DMS114 treated with DMSO at 0.1 percent for 48 hours (cell line): ENCODE results near the gene ACTN3.
"Not testable (repeated sequence)": the region's sequence is repeated elsewhere in the genome, so short reads cannot be mapped to it uniquely, and the experiment has no call there.

ENCODE experiments used
- DNase-seq: peaks from one replicate; lab custom pipeline; 2025; ENCODE audit not compliant: unreplicated experiment; lab: John Stamatoyannopoulos, UW

ACTN3 gene

GRCh38 chr11:66544952-66545351, 1.8 kb upstream of the ACTN3 start:
- DNase-seq = not testable (repeated sequence)

- DNase-seq = peak; percentile 94
These were observed 869 bp upstream of the ACTN3 start, which contains the start of gene ZDHHC24 for GRCh38 chr11:66545701-66546367. Gene ZDHHC24, minus strand, starts transcription at chr11:66546048. Its CDS starts 45 bp downstream, at chr11:66546003.

DNA sequence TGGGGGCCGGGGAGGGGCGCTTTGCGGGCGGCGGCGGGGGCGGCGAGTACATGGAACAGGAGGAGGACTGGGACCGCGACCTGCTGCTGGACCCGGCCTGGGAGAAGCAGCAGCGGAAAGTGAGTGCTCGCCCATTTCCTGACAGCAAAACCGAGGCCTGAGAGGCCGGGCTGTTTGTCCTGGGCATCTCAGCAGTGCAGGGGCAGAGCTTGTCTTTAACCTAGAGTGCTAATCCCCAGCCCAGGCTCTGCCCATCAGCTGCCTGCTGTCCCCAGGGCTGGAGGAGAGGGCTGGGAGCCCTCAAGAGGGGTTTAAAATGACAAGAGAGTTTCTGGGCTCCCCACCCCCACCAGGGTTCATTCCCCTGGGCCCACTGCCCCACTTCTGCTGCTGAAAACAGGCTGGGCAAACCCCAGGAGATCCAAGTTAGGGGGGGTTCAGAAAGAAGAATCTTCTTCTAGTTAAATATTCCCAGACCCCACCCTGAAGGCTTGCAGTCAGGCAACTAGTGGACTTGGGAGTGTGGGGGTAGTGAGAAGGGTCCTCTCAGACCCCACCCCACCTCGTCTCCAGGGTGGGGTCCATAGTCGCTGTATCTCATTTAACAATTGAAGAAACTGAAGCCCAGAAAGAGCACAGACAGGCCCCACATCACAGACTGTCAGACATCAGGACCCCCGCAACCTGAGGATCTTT, 411 bp downstream of the ACTN3 start:
- no peak for DNase-seq

- DNase-seq = no peak
These were observed 933 bp downstream of the ACTN3 start for GRCh38 chr11:66547662-66548009.

DNA sequence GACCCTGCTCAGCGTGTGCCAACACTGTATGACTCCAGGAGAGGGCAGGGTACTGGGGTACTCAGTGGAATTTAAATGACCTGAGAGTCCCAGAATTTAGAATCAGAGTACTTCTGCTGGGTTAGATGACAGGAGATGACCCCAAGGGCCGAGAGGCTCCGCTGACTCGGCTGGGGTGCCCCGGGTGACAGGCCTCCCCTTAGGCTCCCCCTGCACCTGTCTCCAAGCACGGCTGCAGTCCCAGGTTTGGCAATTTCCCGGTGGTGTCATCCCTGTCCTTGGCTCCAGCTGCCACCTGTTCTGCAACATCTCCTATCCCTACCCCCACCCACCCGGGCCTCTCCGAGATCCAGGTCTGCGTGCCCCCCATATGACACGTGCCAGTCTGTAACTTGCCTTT, 1.3 kb downstream of the ACTN3 start:
- DNase-seq = no peak

GRCh38 chr11:66548774-66549630, 2.3 kb downstream of the ACTN3 start:
- DNase-seq = no peak

GRCh38 chr11:66549696-66550095, 3.0 kb downstream of the ACTN3 start:
- DNase-seq = no peak

- DNase-seq = no peak
These were observed 4.2 kb downstream of the ACTN3 start for GRCh38 chr11:66550887-66551286.

- no peak for DNase-seq
These were observed 7.9 kb downstream of the ACTN3 start for GRCh38 chr11:66554602-66555001.

GRCh38 chr11:66555416-66555815, 8.7 kb downstream of the ACTN3 start:
- no peak for DNase-seq

DNA sequence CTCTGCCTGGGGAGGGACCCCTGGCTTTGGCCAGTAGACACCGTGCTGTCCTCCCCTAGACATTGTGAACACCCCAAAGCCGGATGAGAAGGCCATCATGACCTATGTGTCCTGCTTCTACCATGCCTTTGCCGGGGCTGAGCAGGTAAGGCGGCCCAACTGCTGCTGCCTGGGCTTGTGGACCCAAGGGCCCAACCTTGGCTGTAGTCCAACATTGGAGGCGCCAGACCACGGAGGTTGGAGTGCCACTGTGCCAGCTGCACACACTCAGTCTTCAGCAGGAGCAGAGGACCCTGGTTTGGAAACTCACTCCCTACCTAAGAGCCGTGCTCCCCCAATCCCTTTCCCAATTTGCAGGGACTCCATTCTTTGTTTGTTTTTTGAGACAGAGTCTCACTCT, 9.4 kb downstream of the ACTN3 start:
- no peak for DNase-seq

- DNase-seq = no peak
These were observed 11.1 kb downstream of the ACTN3 start for GRCh38 chr11:66557733-66558326.

GRCh38 chr11:66559142-66559865, 12.6 kb downstream of the ACTN3 start:
- no peak for DNase-seq

- DNase-seq = no peak
These were observed 13.4 kb downstream of the ACTN3 start for GRCh38 chr11:66559866-66560676.

DNA sequence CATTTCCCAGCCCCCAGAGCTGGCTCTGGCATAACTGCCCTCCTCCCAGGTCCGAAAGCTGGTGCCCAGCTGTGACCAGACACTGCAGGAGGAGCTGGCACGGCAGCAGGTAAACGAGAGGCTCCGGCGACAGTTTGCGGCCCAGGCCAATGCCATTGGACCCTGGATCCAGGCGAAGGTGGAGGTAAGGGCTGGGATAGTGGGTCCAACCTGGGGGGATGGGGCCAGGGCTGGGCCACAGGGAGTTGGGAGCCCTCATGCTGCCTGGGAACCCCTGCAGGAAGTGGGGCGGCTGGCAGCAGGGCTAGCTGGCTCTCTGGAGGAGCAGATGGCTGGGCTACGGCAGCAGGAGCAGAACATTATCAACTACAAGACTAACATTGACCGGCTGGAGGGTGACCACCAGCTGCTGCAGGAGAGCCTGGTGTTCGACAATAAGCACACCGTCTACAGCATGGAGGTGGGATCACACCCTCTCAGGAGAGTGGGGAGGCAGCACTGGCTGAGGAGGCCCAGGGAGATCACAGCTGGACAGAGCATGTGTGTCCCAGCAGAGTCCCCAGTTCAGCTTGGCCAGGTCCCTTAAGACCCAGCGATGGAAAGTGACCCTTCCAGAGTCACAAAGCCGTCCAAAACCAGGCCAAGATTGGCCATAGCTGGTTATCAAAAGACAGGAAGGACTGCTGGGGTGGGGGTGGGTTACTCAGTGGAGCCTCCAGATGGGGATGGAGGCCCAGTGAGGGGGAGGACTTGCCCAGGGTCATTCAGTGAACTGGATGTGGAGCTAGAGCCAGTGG, 14.7 kb downstream of the ACTN3 start:
- no peak for DNase-seq

GRCh38 chr11:66561975-66562248, 15.2 kb downstream of the ACTN3 start:
- DNase-seq = no peak

DNA sequence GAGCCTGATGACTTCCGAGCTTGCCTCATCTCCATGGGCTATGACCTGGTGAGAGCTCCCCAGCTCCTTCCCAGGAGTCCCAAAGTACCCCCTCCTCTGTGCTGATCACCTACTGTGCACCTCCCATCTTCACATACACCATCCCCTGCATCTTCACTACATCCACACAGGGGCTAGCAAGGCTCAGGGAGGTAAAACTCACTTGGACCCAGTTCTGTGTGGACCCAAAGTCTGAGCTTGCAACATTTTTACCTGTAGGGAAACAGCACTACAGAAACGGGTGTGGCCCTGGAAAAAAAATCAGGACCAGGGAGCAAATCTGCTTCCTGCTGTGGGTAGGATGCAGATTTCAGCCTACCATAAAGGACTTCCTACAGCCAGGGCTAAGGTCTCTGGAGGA, 15.6 kb downstream of the ACTN3 start:
- no peak for DNase-seq

GRCh38 chr11:66562907-66563583, 16.3 kb downstream of the ACTN3 start:
- DNase-seq = no peak

GRCh38 chr11:66563832-66564231, 17.1 kb downstream of the ACTN3 start:
- DNase-seq = no peak
